SK-N-SH treated with all-trans-retinoic acid at 6 μM for 48 hours (cell line): ENCODE data around the gene CDKN2A.

Source experiments
- ATAC-seq: fragments of 200-7000 bp; cut with Tn5 transposase; 3 replicates; pipeline ENCODE4 v1.9.1; 2020; ENCODE audit warnings: mild to moderate bottlenecking, moderate library complexity
- ARNTL ChIP-seq: fragments of 450-650 bp; formaldehyde crosslinking; IDR thresholded peaks from 2 replicates; pipeline ENCODE4 v1.5.0; 2020; ENCODE audit warnings: low read depth, mild to moderate bottlenecking, moderate library complexity, borderline replicate concordance
- BACH2 ChIP-seq: fragments of 250-450 bp; sonication (Bioruptor Pico); IDR thresholded peaks from 2 replicates; pipeline ENCODE4 v1.9.0; 2021; ENCODE audit warnings: mild to moderate bottlenecking, borderline replicate concordance
- CREB5 ChIP-seq: fragments of 250-450 bp; sonication (Bioruptor Pico); IDR thresholded peaks from 2 replicates; pipeline ENCODE4 v1.5.1; 2020; ENCODE audit warnings: low read depth, mild to moderate bottlenecking, moderate library complexity
- CSDC2 ChIP-seq: fragments of 250-450 bp; sonication (Bioruptor Pico); IDR thresholded peaks from 2 replicates; pipeline ENCODE4 v1.5.0; 2020; ENCODE audit warnings: mild to moderate bottlenecking, moderate library complexity
- CSRNP3 ChIP-seq: fragments of 250-450 bp; sonication (Bioruptor Pico); IDR thresholded peaks from 2 replicates; pipeline ENCODE4 v1.5.1; 2021; ENCODE audit warnings: mild to moderate bottlenecking, moderate library complexity
- ESRRG ChIP-seq: fragments of 250-450 bp; sonication (Bioruptor Pico); IDR thresholded peaks from 2 replicates; pipeline ENCODE4 v1.6.1; 2021; ENCODE audit warnings: mild to moderate bottlenecking
- GLIS3 ChIP-seq: fragments of 250-450 bp; sonication (Bioruptor Pico); IDR thresholded peaks from 2 replicates; pipeline ENCODE4 v1.5.0; 2020; ENCODE audit warnings: mild to moderate bottlenecking, moderate library complexity
- OSR1 ChIP-seq: fragments of 250-450 bp; sonication (Bioruptor Pico); IDR thresholded peaks from 2 replicates; pipeline ENCODE4 v1.8.0; 2022; ENCODE audit warnings: moderate library complexity, mild to moderate bottlenecking, inconsistent platforms
- POU6F1 ChIP-seq: fragments of 250-450 bp; sonication (Bioruptor Pico); IDR thresholded peaks from 2 replicates; pipeline ENCODE4 v1.8.0; 2021; ENCODE audit warnings: low read depth, mild to moderate bottlenecking, moderate library complexity, borderline replicate concordance
- PPARA ChIP-seq: fragments of 250-450 bp; sonication (Bioruptor Pico); IDR thresholded peaks from 2 replicates; pipeline ENCODE4 v1.5.0; 2020; ENCODE audit warnings: mild to moderate bottlenecking, borderline replicate concordance
- RARB ChIP-seq: fragments of 250-450 bp; sonication (Bioruptor Pico); IDR thresholded peaks from 2 replicates; pipeline ENCODE4 v1.8.0; 2021; ENCODE audit warnings: mild to moderate bottlenecking, moderate library complexity
- TOX ChIP-seq: fragments of 250-450 bp; sonication (Bioruptor Pico); IDR thresholded peaks from 2 replicates; pipeline ENCODE4 v1.8.0; 2021; ENCODE audit warnings: mild to moderate bottlenecking, moderate library complexity, borderline replicate concordance
- TSHZ2 ChIP-seq: fragments of 250-450 bp; sonication (Bioruptor Pico); IDR thresholded peaks from 2 replicates; pipeline ENCODE4 v1.5.0; 2020; ENCODE audit warnings: mild to moderate bottlenecking, moderate library complexity
- ZC3H10 ChIP-seq: fragments of 250-450 bp; sonication (Bioruptor Pico); IDR thresholded peaks from 2 replicates; pipeline ENCODE4 v1.5.1; 2021; ENCODE audit warnings: mild to moderate bottlenecking, moderate library complexity
- ZFP3 ChIP-seq: fragments of 250-450 bp; sonication (Bioruptor Pico); IDR thresholded peaks from 2 replicates; pipeline ENCODE4 v1.5.0; 2020; ENCODE audit warnings: mild to moderate bottlenecking, moderate library complexity
- ZFP30 ChIP-seq: fragments of 450-650 bp; formaldehyde crosslinking; IDR thresholded peaks from 2 replicates; pipeline ENCODE4 v1.5.0; 2022; ENCODE audit warnings: mild to moderate bottlenecking, moderate library complexity
- ZNF565 ChIP-seq: fragments of 450-650 bp; formaldehyde crosslinking; conservative IDR thresholded peaks from 2 replicates; pipeline ENCODE4 v1.5.0; 2020; ENCODE audit warnings: low read depth, mild to moderate bottlenecking, moderate library complexity
- ZNF70 ChIP-seq: fragments of 450-650 bp; formaldehyde crosslinking; IDR thresholded peaks from 2 replicates; pipeline ENCODE4 v1.5.0; 2020; ENCODE audit warnings: mild to moderate bottlenecking, moderate library complexity
- ZNF8 ChIP-seq: fragments of 450-650 bp; formaldehyde crosslinking; IDR thresholded peaks from 2 replicates; pipeline ENCODE4 v1.5.0; 2020; ENCODE audit warnings: mild to moderate bottlenecking, moderate library complexity

The CDKN2A gene

GRCh38 chr9:22005021-22005701 lies 11.0 kb upstream of the CDKN2A start:
- TF ChIP-seq ZFP30 (CRISPR knock-in tag) = no peak
- peak; percentile 10; the same call in 2 of the 3 replicates for ATAC-seq

- no peak for TF ChIP-seq TSHZ2
- TF ChIP-seq ZNF8 (CRISPR knock-in tag) = no peak
- TF ChIP-seq PPARA (CRISPR knock-in tag) = no peak
- TF ChIP-seq RARB (CRISPR knock-in tag) = no peak
- no peak for TF ChIP-seq POU6F1
- no peak for TF ChIP-seq ZC3H10 (CRISPR knock-in tag)
- no peak for TF ChIP-seq ZNF70
- no peak for TF ChIP-seq OSR1 (CRISPR knock-in tag)
- no peak for TF ChIP-seq CSRNP3 (CRISPR knock-in tag)
- TF ChIP-seq BACH2 (CRISPR knock-in tag) = no peak
- no peak for TF ChIP-seq ZNF565 (CRISPR knock-in tag)
- no peak for TF ChIP-seq ZFP3 (CRISPR knock-in tag)
- no peak for TF ChIP-seq ESRRG
- no peak for TF ChIP-seq ARNTL (CRISPR knock-in tag)
- TF ChIP-seq CREB5 (CRISPR knock-in tag) = no peak
- TF ChIP-seq, all 23 proteins: peak for 0
- no peak for ATAC-seq
Measured at GRCh38 chr9:22002038-22002437, 7.8 kb upstream of the CDKN2A start.

- no peak for ATAC-seq
- TF ChIP-seq GLIS3 = no peak
- no peak for TF ChIP-seq CREB5 (CRISPR knock-in tag)
- no peak for TF ChIP-seq TOX (CRISPR knock-in tag)
- no peak for TF ChIP-seq ZFP3 (CRISPR knock-in tag)
- no peak for TF ChIP-seq RARB (CRISPR knock-in tag)
- TF ChIP-seq CSDC2 = no peak
- TF ChIP-seq POU6F1 = no peak
- TF ChIP-seq, all 23 proteins: peak for 0
Measured at GRCh38 chr9:21998026-21998425, 3.8 kb upstream of the CDKN2A start.
